MCF 10A (cell line): ENCODE results near the gene IGFBP1. TPM values are rescaled to one million over a fixed set of nuclear protein-coding genes. Genes with fewer than 3 reads are reported as not detected.

Source experiments
- BruUV-seq: library from RNA; stranded (reverse); fragments of 400-500 nt; replicated peaks from 2 replicates; lab custom pipeline; 2021; lab: Mats Ljungman, UMichigan
- CTCF ChIA-PET: fragments of 300-600 bp; sonication (Branson Sonifier 250); formaldehyde crosslinking; extraction: SDS; loops from one replicate; lab custom pipeline; 2021; ENCODE audit warnings: antibody characterized with exemption, inconsistent platforms; lab: Yijun Ruan, JAX
- POLR2A ChIA-PET: fragments of 300-600, 350-650 bp; sonication (Branson Sonifier 250); formaldehyde crosslinking; extraction: SDS; loops from one replicate; lab custom pipeline; 2020; ENCODE audit warnings: antibody characterized with exemption, inconsistent platforms; lab: Yijun Ruan, JAX
- DNase-seq: peaks from one replicate; pipeline ENCODE4 v3.0.0-alpha.2; 2018; ENCODE audit not compliant: unreplicated experiment
- H3K27ac Mint-ChIP-seq: one replicate; pipeline ENCODE4 v1.8.0; 2022; ENCODE audit warnings: mild to moderate bottlenecking, low read depth, mixed read lengths; ENCODE audit not compliant: unreplicated experiment
- H3K27me3 Mint-ChIP-seq: one replicate; pipeline ENCODE4 v1.8.0; 2022; ENCODE audit warnings: mixed read lengths; ENCODE audit not compliant: insufficient read depth, unreplicated experiment
- H3K36me3 Mint-ChIP-seq: one replicate; pipeline ENCODE4 v1.8.0; 2022; ENCODE audit warnings: mild to moderate bottlenecking, moderate library complexity, mixed read lengths; ENCODE audit not compliant: insufficient read depth, unreplicated experiment
- H3K4me1 Mint-ChIP-seq: one replicate; pipeline ENCODE4 v1.8.0; 2022; ENCODE audit warnings: mixed read lengths; ENCODE audit not compliant: insufficient read depth, unreplicated experiment
- H3K4me3 Mint-ChIP-seq: one replicate; pipeline ENCODE4 v1.8.0; 2022; ENCODE audit warnings: mild to moderate bottlenecking, moderate library complexity, mixed read lengths; ENCODE audit not compliant: unreplicated experiment
- H3K9me3 Mint-ChIP-seq: one replicate; pipeline ENCODE4 v1.8.0; 2022; ENCODE audit warnings: mixed read lengths; ENCODE audit not compliant: unreplicated experiment
- intact Hi-C: fragments of 100-400 bp; cut with micrococcal nuclease; formaldehyde crosslinking; loops from 2 replicates; pipeline ENCODE4 v1.14.1; 2022
- total RNA-seq: library from RNA; stranded (reverse); gene quantifications from 2 replicates; pipeline ENCODE4 v1.2.3, GENCODE V29; 2022
- TF ChIP-seq, protein P1 (sequence below): fragments of 200-600 bp; IDR thresholded peaks from one replicate; pipeline ENCODE4 v1.8.0; 2022; ENCODE audit warnings: antibody characterized with exemption, mild to moderate bottlenecking; ENCODE audit not compliant: unreplicated experiment

The IGFBP1 gene
- total RNA-seq, 1 experiment from 2014 or later, result not detected

GRCh38 chr7:45921699-45922519 is 33.6 kb downstream of the IGFBP1 start:
- Mint-ChIP-seq H3K4me3 (peak overlapping the region; percentile 74), H3K36me3 (no peaks in the 10 kb centered on the region), H3K27ac (no peak overlapping the region), H3K9me3 (no peaks in the 10 kb centered on the region), H3K27me3 (no peaks in the 10 kb centered on the region), H3K4me1 (peaks cover 45% of the 10 kb centered on the region)
- ChIA-PET CTCF (interaction anchor here (0.6 to 11.5 kb wide), 41 partner anchors 9 to 1332 kb away, joined by 3 to 191 read pairs (median 4); no protein-coding TSS in a partner anchor), POLR2A (interaction anchor here (0.6 to 0.8 kb wide), 2 partner anchors 24 to 1012 kb away, joined by 3 to 4 read pairs; no protein-coding TSS in a partner anchor)
- no TSS peak for BruUV-seq
- intact Hi-C loops, result loop anchor here (2.0 to 10.0 kb wide), 7 partner anchors 50 to 1333 kb away; partner anchors contain the start of gene CCDC201
- peak; percentile 65 for DNase-seq
- TF ChIP-seq, protein P1, sequence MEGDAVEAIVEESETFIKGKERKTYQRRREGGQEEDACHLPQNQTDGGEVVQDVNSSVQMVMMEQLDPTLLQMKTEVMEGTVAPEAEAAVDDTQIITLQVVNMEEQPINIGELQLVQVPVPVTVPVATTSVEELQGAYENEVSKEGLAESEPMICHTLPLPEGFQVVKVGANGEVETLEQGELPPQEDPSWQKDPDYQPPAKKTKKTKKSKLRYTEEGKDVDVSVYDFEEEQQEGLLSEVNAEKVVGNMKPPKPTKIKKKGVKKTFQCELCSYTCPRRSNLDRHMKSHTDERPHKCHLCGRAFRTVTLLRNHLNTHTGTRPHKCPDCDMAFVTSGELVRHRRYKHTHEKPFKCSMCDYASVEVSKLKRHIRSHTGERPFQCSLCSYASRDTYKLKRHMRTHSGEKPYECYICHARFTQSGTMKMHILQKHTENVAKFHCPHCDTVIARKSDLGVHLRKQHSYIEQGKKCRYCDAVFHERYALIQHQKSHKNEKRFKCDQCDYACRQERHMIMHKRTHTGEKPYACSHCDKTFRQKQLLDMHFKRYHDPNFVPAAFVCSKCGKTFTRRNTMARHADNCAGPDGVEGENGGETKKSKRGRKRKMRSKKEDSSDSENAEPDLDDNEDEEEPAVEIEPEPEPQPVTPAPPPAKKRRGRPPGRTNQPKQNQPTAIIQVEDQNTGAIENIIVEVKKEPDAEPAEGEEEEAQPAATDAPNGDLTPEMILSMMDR, result peak; percentile 74

- peak; percentile 24 for DNase-seq
- no peak overlapping the region for H3K27ac Mint-ChIP-seq
Observed at GRCh38 chr7:45922810-45923209, 34.5 kb downstream of the IGFBP1 start.

DNA sequence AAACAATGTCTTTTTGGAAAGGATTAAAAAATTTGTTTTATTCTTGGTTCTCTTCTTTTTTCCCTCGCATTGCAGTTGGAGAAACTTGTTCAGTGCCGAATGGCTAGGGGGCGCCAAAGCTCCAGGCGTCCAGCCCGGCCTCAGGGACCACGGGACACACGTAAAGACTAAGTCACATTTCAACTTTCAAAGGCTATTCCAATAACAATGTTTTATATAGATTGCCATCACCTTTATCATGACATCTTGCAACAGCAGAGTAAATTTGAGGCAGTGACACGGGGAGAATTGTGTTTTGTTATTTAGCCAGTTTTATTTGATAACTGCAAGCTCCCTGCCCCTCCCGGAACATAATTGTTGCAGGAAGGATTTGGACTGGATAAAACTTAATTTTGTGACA is 35.0 kb downstream of the IGFBP1 start:
- ChIA-PET CTCF (interaction anchor here (0.6 to 11.5 kb wide), 58 partner anchors 10 to 1330 kb away, joined by 3 to 191 read pairs (median 4); no protein-coding TSS in a partner anchor), POLR2A (interaction anchor here (0.9 to 1.5 kb wide), 4 partner anchors 30 to 246 kb away, joined by 3 to 6 read pairs (median 4); no protein-coding TSS in a partner anchor)
- TF ChIP-seq, protein P1, result peak; percentile 88
- H3K36me3 Mint-ChIP-seq, result no peaks in the 10 kb centered on the region
- no peak overlapping the region for H3K4me3 Mint-ChIP-seq
- intact Hi-C loops, result loop anchor here (1.0 to 10.0 kb wide), 13 partner anchors 51 to 1332 kb away; partner anchors contain the start of gene CCDC201
- peaks cover 45% of the 10 kb centered on the region for H3K4me1 Mint-ChIP-seq
- peak; percentile 71 for DNase-seq
- H3K27ac Mint-ChIP-seq, result no peak overlapping the region
- BruUV-seq, result no TSS peak
- H3K9me3 Mint-ChIP-seq, result no peaks in the 10 kb centered on the region
- no peaks in the 10 kb centered on the region for H3K27me3 Mint-ChIP-seq

More at GRCh38 chr7:45922810-45923209, 34.5 kb downstream of the IGFBP1 start:
- intact Hi-C loops, result loop anchor here (1.0 to 10.0 kb wide), 13 partner anchors 51 to 1332 kb away; partner anchors contain the start of gene CCDC201
- Mint-ChIP-seq H3K4me1 (peaks cover 45% of the 10 kb centered on the region), H3K9me3 (no peaks in the 10 kb centered on the region), H3K4me3 (no peak overlapping the region), H3K36me3 (no peaks in the 10 kb centered on the region), H3K27me3 (no peaks in the 10 kb centered on the region)
- ChIA-PET CTCF (interaction anchor here (0.6 to 11.5 kb wide), 61 partner anchors 10 to 1331 kb away, joined by 3 to 191 read pairs (median 3); no protein-coding TSS in a partner anchor), POLR2A (interaction anchor here (0.6 to 1.0 kb wide), 4 partner anchors 23 to 1011 kb away, joined by 3 to 4 read pairs (median 3); no protein-coding TSS in a partner anchor)
- TF ChIP-seq, protein P1, result no peak
- BruUV-seq, result no TSS peak
